ENCODE measurements around the gene MMS22L.

MMS22L gene

DNA sequence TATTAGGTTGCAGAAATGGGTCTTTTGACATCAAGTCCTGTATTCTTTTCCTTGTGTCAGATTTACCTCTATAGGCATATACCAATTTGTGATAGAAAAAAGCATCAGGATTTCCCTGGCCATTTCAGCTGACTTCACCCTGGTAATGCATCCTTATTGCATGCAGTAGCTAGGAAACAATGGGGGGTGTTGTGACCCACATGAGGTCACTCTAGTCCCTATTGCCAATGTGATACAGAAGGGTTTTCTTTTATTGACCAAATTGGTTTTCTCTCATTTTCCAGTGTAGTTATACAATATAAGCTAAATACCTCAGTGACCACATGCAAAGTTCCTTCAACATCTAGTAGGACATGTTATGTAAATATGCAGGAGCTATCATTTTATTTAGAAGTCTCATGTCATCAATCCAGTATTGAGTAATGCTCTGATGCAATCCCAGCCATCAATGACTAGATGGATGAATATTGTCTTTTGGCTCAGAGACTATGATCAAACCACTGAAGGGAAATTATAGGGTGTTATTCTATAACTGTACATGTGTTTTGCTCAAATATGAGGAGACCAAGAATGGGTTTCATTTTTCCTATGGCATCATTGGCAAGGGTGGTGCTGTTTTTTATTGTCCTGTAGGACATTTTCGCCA, 180.7 kb downstream of the MMS22L start:
- Histone ChIP-seq H3K36me3 (ENCODE audit: insufficient read depth, low read length) (no peaks in the 10 kb centered on the region), H2AFZ (ENCODE audit: low read length) (no peak overlapping the region), H3K4me1 (ENCODE audit: insufficient read depth, low read length, poor library complexity, severe bottlenecking) (no peaks in the 10 kb centered on the region), H3K9ac (ENCODE audit: low read depth, low read length, poor library complexity, severe bottlenecking) (no peak overlapping the region), H3K4me2 (ENCODE audit: low read depth, low read length, poor library complexity, severe bottlenecking) (no peak overlapping the region), H3K9me3 (ENCODE audit: insufficient read depth, low read depth, low read length) (no peaks in the 10 kb centered on the region), H3K27me3 (ENCODE audit: insufficient read depth, low read length, poor library complexity, severe bottlenecking) (no peaks in the 10 kb centered on the region), H3K4me3 (ENCODE audit: low read length, poor library complexity, severe bottlenecking) (no peak overlapping the region), H3F3A (ENCODE audit: low read depth) (no peaks in the 10 kb centered on the region), H3K9me2 (replicated peaks; ENCODE audit: low read depth, low read length) (no peaks in the 10 kb centered on the region), H3K79me2 (ENCODE audit: insufficient read depth, low read length) (no peaks in the 10 kb centered on the region), H4K20me1 (ENCODE audit: insufficient read depth, low read length, poor library complexity, severe bottlenecking) (no peaks in the 10 kb centered on the region)
- no peak for TF ChIP-seq EZH2phosphoT487 (IDR thresholded peaks at IDR 0.05; ENCODE audit: borderline replicate concordance)
- TF ChIP-seq, protein P1, sequence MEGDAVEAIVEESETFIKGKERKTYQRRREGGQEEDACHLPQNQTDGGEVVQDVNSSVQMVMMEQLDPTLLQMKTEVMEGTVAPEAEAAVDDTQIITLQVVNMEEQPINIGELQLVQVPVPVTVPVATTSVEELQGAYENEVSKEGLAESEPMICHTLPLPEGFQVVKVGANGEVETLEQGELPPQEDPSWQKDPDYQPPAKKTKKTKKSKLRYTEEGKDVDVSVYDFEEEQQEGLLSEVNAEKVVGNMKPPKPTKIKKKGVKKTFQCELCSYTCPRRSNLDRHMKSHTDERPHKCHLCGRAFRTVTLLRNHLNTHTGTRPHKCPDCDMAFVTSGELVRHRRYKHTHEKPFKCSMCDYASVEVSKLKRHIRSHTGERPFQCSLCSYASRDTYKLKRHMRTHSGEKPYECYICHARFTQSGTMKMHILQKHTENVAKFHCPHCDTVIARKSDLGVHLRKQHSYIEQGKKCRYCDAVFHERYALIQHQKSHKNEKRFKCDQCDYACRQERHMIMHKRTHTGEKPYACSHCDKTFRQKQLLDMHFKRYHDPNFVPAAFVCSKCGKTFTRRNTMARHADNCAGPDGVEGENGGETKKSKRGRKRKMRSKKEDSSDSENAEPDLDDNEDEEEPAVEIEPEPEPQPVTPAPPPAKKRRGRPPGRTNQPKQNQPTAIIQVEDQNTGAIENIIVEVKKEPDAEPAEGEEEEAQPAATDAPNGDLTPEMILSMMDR (conservative IDR thresholded peaks at IDR 0.05; ENCODE audit: low read length) = no peak

DNA sequence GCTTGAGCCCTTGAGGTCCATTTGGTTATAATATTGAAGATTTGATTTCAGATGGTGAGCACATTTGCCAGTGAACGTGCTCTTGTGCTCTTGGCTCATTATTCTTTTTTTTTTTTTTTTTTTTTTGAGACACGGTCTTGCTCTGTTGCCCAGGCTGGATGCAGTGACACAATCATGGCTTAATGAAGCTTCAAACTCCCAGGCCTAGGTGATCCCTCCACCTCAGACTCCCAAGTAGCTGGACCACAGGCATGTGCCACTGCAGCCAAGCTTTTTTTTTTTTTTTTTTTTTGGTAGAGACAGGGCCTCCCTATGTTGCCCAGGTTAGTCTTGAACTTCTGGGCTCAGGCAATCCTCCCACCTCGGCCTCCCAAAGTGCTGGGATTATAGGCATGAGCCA, 182.3 kb downstream of the MMS22L start:
- no peaks in the 10 kb centered on the region for H3K9me3 ChIP-seq (ENCODE audit: insufficient read depth, low read depth, low read length)
- H4K20me1 ChIP-seq (ENCODE audit: insufficient read depth, low read length, poor library complexity, severe bottlenecking) = no peaks in the 10 kb centered on the region
- H3K27me3 ChIP-seq (ENCODE audit: insufficient read depth, low read length, poor library complexity, severe bottlenecking) = no peaks in the 10 kb centered on the region
- no peak overlapping the region for H3K9ac ChIP-seq (ENCODE audit: low read depth, low read length, poor library complexity, severe bottlenecking)
- no peaks in the 10 kb centered on the region for H3K36me3 ChIP-seq (ENCODE audit: insufficient read depth, low read length)
- H3K4me2 ChIP-seq (ENCODE audit: low read depth, low read length, poor library complexity, severe bottlenecking) = no peak overlapping the region
- no peak overlapping the region for H2AFZ ChIP-seq (ENCODE audit: low read length)
- no peaks in the 10 kb centered on the region for H3K79me2 ChIP-seq (ENCODE audit: insufficient read depth, low read length)
- no peaks in the 10 kb centered on the region for H3K9me2 ChIP-seq (replicated peaks; ENCODE audit: low read depth, low read length)
- no peaks in the 10 kb centered on the region for H3K4me1 ChIP-seq (ENCODE audit: insufficient read depth, low read length, poor library complexity, severe bottlenecking)
- no peaks in the 10 kb centered on the region for H3F3A ChIP-seq (ENCODE audit: low read depth)
- H3K4me3 ChIP-seq (ENCODE audit: low read length, poor library complexity, severe bottlenecking) = no peak overlapping the region
- TF ChIP-seq EZH2phosphoT487 (IDR thresholded peaks at IDR 0.05; ENCODE audit: borderline replicate concordance) = no peak
- TF ChIP-seq, protein P1 (conservative IDR thresholded peaks at IDR 0.05; ENCODE audit: low read length) = no peak

DNA sequence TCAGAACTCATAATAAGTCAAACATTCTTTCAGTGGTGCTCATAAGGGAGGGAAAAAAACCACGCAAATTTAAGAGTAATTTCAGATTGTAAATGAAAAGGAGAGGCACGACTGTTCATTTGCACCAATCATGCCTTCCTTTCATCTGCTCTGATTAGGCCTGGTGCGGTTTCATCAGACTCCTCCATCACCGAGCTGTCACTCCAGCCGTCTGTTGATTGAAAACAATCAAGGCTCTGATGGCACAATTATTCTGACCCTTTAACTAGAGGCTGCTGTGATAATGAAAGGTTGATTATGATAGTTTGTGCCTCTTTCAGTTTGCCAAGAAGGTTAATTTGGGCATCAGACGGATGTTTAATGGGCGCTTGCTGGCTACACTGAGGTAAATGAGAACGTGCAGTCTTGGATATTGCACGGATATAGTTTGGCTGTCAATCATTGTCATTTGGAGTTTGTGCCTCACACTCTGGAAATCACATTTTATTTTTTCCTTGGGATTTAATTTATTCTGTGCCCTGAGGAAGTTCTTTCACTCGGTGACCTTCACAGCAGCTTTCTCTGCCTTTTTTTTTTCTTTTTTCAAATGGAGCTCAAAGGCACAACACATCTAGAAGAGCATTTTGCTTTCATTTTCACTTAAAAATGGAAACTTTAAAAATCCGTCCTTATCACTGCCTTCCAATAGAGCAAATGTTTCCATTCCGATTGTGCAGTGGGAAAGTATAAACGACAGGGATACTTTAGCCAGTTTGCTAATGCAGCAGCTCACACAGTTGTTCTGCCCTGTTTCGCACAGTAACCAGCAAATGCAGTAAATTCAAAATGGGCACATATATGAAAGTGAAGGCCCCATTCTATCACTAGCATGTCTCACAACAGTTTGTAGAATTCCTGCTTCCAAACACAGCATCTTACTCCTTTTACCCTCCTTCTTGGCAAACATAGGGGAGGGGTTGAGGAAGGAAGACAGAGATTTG, 185.7 kb downstream of the MMS22L start:
- Histone ChIP-seq H3K4me1 (ENCODE audit: insufficient read depth, low read length, poor library complexity, severe bottlenecking) (no peaks in the 10 kb centered on the region), H3K4me2 (ENCODE audit: low read depth, low read length, poor library complexity, severe bottlenecking) (no peak overlapping the region), H2AFZ (ENCODE audit: low read length) (0 out of 2 replicates have a peak overlapping the region, but pooled peaks have one; percentile 9), H3K4me3 (ENCODE audit: low read length, poor library complexity, severe bottlenecking) (no peak overlapping the region), H3K9ac (ENCODE audit: low read depth, low read length, poor library complexity, severe bottlenecking) (no peak overlapping the region), H3K9me3 (ENCODE audit: insufficient read depth, low read depth, low read length) (no peaks in the 10 kb centered on the region), H3K79me2 (ENCODE audit: insufficient read depth, low read length) (no peaks in the 10 kb centered on the region), H3F3A (ENCODE audit: low read depth) (no peaks in the 10 kb centered on the region), H3K27me3 (ENCODE audit: insufficient read depth, low read length, poor library complexity, severe bottlenecking) (no peaks in the 10 kb centered on the region), H4K20me1 (ENCODE audit: insufficient read depth, low read length, poor library complexity, severe bottlenecking) (no peaks in the 10 kb centered on the region), H3K9me2 (replicated peaks; ENCODE audit: low read depth, low read length) (no peaks in the 10 kb centered on the region), H3K36me3 (ENCODE audit: insufficient read depth, low read length) (no peaks in the 10 kb centered on the region)
- TF ChIP-seq EZH2phosphoT487 (IDR thresholded peaks at IDR 0.05; ENCODE audit: borderline replicate concordance) = no peak
- TF ChIP-seq, protein P1 (conservative IDR thresholded peaks at IDR 0.05; ENCODE audit: low read length) = no peak
